Stimulated activated CD4-positive, alpha-beta T cell treated with anti-CD3 and anti-CD28 coated beads, Interleukin-4, amount 100 ng/mL, for 24 hours (primary cell): ENCODE measurements around the gene RPL41.
"Not testable (repeated sequence)": the region's sequence is repeated elsewhere in the genome, so short reads cannot be mapped to it uniquely, and the experiment has no call there.

Experiments
- DNase-seq: peaks from one replicate; pipeline ENCODE4 v3.0.0-alpha.2; 2020

The RPL41 gene

GRCh38 chr12:56116267-56117081 lies at the start of gene RPL41:
TSS of gene RPL41 (plus strand) at chr12:56116633.
- peak; percentile 94 for DNase-seq

GRCh38 chr12:56071648-56072047 lies 44.8 kb upstream of the RPL41 start:
- no peak for DNase-seq

GRCh38 chr12:56074396-56074795 lies 42.0 kb upstream of the RPL41 start:
- no peak for DNase-seq

GRCh38 chr12:56077966-56078365 lies 38.5 kb upstream of the RPL41 start:
- DNase-seq: not testable (repeated sequence)

GRCh38 chr12:56078427-56078826 lies 38.0 kb upstream of the RPL41 start:
- DNase-seq: no peak

GRCh38 chr12:56078931-56079722 lies 37.3 kb upstream of the RPL41 start:
- peak; percentile 51 for DNase-seq

- DNase-seq: peak; percentile 72
Measured at GRCh38 chr12:56079723-56080555, 36.5 kb upstream of the RPL41 start, which contains the start of gene ERBB3. TSS of gene ERBB3 (plus strand) at chr12:56080165. CDS start at chr12:56080301, 136 bp downstream.

- DNase-seq: no peak
Measured at GRCh38 chr12:56080556-56081138, 35.8 kb upstream of the RPL41 start.

- DNase-seq: no peak
Measured at GRCh38 chr12:56081393-56082347, 34.8 kb upstream of the RPL41 start.

- no peak for DNase-seq
Measured at GRCh38 chr12:56082382-56082781, 34.1 kb upstream of the RPL41 start.

- no peak for DNase-seq
Measured at GRCh38 chr12:56082967-56083366, 33.5 kb upstream of the RPL41 start.

GRCh38 chr12:56084958-56085543 lies 31.4 kb upstream of the RPL41 start:
- no peak for DNase-seq

- DNase-seq: no peak
Measured at GRCh38 chr12:56086096-56086495, 30.3 kb upstream of the RPL41 start.

GRCh38 chr12:56086608-56087007 lies 29.8 kb upstream of the RPL41 start:
- DNase-seq: no peak

- no peak for DNase-seq
Measured at GRCh38 chr12:56087220-56087619, 29.2 kb upstream of the RPL41 start.

GRCh38 chr12:56097738-56098137 lies 18.7 kb upstream of the RPL41 start:
- DNase-seq: no peak

- DNase-seq: no peak
Measured at GRCh38 chr12:56098592-56098991, 17.8 kb upstream of the RPL41 start.

GRCh38 chr12:56099787-56100186 lies 16.6 kb upstream of the RPL41 start:
- no peak for DNase-seq

- no peak for DNase-seq
Measured at GRCh38 chr12:56101045-56101444, 15.4 kb upstream of the RPL41 start.

GRCh38 chr12:56102683-56103065 lies 13.8 kb upstream of the RPL41 start:
- no peak for DNase-seq

GRCh38 chr12:56103066-56103711 lies 13.2 kb upstream of the RPL41 start:
- DNase-seq: no peak
